ENCODE data around the gene GOSR2.

DNA sequence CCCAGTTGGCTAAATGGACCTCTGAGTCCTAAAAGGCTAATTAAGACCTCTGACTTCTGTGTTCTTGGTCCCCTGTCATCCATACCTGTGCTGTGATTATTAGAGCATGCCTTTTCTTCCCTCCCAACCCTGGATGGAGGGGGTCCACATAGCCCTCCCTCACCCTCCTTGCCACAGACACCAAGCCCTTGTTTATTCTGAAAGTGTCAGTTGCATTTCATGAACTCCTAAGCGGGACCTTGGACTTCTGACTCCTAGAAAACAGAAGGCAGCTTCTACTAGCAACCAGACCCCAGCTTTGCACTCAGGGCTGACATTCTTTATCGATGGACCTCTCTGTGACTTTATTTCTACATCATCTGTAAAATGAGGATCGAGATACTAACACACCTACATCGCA lies 33.4 kb upstream of the GOSR2 start:
- TF ChIP-seq POLR2A (IDR thresholded peaks at IDR 0.05; ENCODE audit: low read depth, low read length) = no peak
- TF ChIP-seq, protein P1, sequence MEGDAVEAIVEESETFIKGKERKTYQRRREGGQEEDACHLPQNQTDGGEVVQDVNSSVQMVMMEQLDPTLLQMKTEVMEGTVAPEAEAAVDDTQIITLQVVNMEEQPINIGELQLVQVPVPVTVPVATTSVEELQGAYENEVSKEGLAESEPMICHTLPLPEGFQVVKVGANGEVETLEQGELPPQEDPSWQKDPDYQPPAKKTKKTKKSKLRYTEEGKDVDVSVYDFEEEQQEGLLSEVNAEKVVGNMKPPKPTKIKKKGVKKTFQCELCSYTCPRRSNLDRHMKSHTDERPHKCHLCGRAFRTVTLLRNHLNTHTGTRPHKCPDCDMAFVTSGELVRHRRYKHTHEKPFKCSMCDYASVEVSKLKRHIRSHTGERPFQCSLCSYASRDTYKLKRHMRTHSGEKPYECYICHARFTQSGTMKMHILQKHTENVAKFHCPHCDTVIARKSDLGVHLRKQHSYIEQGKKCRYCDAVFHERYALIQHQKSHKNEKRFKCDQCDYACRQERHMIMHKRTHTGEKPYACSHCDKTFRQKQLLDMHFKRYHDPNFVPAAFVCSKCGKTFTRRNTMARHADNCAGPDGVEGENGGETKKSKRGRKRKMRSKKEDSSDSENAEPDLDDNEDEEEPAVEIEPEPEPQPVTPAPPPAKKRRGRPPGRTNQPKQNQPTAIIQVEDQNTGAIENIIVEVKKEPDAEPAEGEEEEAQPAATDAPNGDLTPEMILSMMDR (IDR thresholded peaks at IDR 0.05; ENCODE audit: extremely low read depth in 1 of 2, insufficient read depth in 1 of 2, low read depth in 1 of 2, low read length in 2 of 2) = no peak
